Activated B cell treated with CpG ODN at 0.5 μM for 24 hours (primary cell): ENCODE measurements around the gene AGPS. TPM values are rescaled to one million over a fixed set of nuclear protein-coding genes. Genes with fewer than 3 reads are reported as not detected.

Experiments
- ATAC-seq: fragments of 200-7000 bp; cut with Tn5 transposase; one replicate; pipeline ENCODE4 v1.10.0; 2021; ENCODE audit warnings: low read depth, mild to moderate bottlenecking, moderate library complexity
- CTCF ChIA-PET: fragments of 350-600 bp; sonication (Branson Sonifier 250); formaldehyde crosslinking; loops from one replicate; lab custom pipeline; 2021; ENCODE audit warnings: antibody characterized with exemption; lab: Charles Lee
- POLR2A ChIA-PET: fragments of 350-600 bp; sonication (Branson Sonifier 250); formaldehyde crosslinking; loops from one replicate; lab custom pipeline; 2021; ENCODE audit warnings: antibody characterized with exemption; lab: Charles Lee
- DNase-seq: peaks from one replicate; pipeline ENCODE4 v3.0.0; 2022
- H3K27ac Mint-ChIP-seq: one replicate; pipeline ENCODE4 v1.8.0; 2020; ENCODE audit warnings: mixed read lengths
- H3K27me3 Mint-ChIP-seq: one replicate; pipeline ENCODE4 v1.8.0; 2021; ENCODE audit warnings: mixed read lengths
- H3K36me3 Mint-ChIP-seq: one replicate; pipeline ENCODE4 v1.8.0; 2021; ENCODE audit warnings: low read depth, mixed read lengths
- H3K4me1 Mint-ChIP-seq: one replicate; pipeline ENCODE4 v1.8.0; 2021; ENCODE audit warnings: mixed read lengths
- H3K4me3 Mint-ChIP-seq: one replicate; pipeline ENCODE4 v1.8.0; 2020; ENCODE audit warnings: mild to moderate bottlenecking, mixed read lengths
- H3K9me3 Mint-ChIP-seq: one replicate; pipeline ENCODE4 v1.8.0; 2020; ENCODE audit warnings: mixed read lengths
- CTCF ChIP-seq: fragments of 200-600 bp; IDR thresholded peaks from one replicate; pipeline ENCODE4 v1.8.0; 2022; ENCODE audit warnings: antibody characterized with exemption, mild to moderate bottlenecking
- intact Hi-C: fragments of 100-400 bp; cut with micrococcal nuclease; formaldehyde crosslinking; loops from one replicate; pipeline ENCODE4 v1.15.1; 2024
- total RNA-seq: library from RNA; stranded (reverse); gene quantifications from 2 replicates; pipeline ENCODE4 v1.2.3, GENCODE V29; 2022

AGPS gene
- total RNA-seq, 1 donor from 2014 or later = 29.9 TPM

GRCh38 chr2:177523781-177524180 is 131.2 kb downstream of the AGPS start:
- Mint-ChIP-seq H3K9me3 (no peaks in the 10 kb centered on the region), H3K4me3 (no peak overlapping the region), H3K36me3 (peaks cover 41% of the 10 kb centered on the region), H3K4me1 (no peaks in the 10 kb centered on the region), H3K27ac (no peak overlapping the region), H3K27me3 (no peaks in the 10 kb centered on the region)
- ATAC-seq = no peak
- no peak for DNase-seq
- CTCF ChIA-PET = no interaction called here
- intact Hi-C loops = no loop called here
- POLR2A ChIA-PET = no interaction called here
- no peak for TF ChIP-seq CTCF

DNA sequence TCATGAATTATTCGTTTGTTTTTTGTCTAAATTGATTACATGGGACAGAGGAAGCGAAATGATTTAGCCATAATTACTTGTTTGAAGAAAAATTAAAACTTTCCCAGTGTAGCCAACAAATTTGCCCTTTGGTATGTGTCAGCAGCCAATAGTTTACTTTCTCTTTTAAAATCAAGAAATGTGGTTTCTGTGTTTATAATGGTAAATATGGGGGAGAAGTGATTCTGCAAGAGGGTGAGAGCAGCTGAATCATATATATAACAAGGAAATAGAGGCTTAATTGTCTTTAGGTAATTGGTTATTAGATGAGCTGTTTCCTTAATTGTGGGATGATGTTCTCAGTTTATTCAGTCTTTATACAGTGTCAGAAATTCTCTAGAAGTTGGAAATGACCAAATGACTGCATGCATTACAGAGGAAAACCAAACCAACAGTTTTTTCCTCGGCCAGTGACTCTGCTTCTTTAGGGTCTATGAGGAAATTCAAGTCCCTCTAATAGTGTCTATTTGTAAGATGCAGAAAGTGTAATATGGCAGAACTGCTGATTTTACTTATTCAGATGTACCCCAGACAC is 132.9 kb downstream of the AGPS start:
- Mint-ChIP-seq H3K4me1 (no peaks in the 10 kb centered on the region), H3K27me3 (no peaks in the 10 kb centered on the region), H3K36me3 (peaks cover 38% of the 10 kb centered on the region), H3K4me3 (no peak overlapping the region), H3K27ac (no peak overlapping the region), H3K9me3 (no peaks in the 10 kb centered on the region)
- DNase-seq (no peak), ATAC-seq (no peak)
- no peak for TF ChIP-seq CTCF
- ChIA-PET POLR2A (no interaction called here), CTCF (no interaction called here)
- intact Hi-C loops = no loop called here

DNA sequence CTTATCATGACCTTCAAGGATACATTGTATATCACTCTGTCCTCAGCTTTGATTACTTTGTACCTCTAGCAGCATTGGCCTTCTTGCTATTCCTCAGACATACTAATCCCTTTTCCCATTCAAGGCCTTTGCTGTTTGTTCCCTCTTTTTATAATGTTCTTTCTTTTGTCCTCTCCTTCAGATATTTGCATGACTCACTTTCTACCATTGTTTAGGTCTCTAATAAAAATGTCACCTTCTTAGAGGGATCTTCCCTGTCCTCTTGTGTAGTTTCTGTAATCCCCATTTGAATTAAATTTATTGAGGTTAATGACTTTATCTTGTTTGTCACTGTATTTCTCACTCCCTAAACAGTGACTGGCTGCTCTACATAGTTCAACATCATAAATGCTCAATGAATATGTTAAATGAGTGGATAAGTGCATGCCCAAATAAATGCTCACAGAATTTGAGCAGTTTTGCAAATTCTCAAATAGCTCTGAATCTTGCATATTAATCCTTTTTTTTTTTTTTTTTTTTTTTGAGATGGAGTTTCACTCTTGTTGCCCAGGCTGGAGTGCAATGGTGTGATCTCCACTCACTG is 135.9 kb downstream of the AGPS start:
- DNase-seq = no peak
- TF ChIP-seq CTCF = no peak
- Mint-ChIP-seq H3K27ac (no peak overlapping the region), H3K9me3 (no peaks in the 10 kb centered on the region), H3K27me3 (no peaks in the 10 kb centered on the region), H3K4me1 (no peaks in the 10 kb centered on the region), H3K4me3 (no peak overlapping the region), H3K36me3 (peaks cover 23% of the 10 kb centered on the region)
- ChIA-PET POLR2A (no interaction called here), CTCF (no interaction called here)
- ATAC-seq = no peak
- intact Hi-C loops = no loop called here

DNA sequence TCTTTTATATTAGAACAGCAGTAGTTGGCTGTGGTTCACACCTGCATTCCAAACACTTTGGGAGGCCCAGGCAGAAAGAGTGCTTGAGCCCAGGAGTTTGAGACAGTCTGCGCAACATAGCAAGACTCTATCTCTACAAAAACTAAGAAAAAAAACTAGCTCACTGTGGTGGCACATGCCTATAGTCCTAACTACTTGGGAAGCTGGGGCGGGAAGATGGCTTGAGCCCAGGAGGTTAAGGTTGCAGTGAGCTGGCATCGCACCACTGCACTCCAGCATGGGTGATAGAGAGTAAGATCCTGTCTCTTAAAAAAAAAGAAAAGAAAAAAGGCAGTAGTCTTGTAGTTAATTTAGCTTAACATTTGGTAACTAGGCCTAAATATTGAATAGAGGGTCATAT is 136.6 kb downstream of the AGPS start:
- DNase-seq = no peak
- no peaks in the 10 kb centered on the region for H3K4me1 Mint-ChIP-seq
- POLR2A ChIA-PET = no interaction called here

DNA sequence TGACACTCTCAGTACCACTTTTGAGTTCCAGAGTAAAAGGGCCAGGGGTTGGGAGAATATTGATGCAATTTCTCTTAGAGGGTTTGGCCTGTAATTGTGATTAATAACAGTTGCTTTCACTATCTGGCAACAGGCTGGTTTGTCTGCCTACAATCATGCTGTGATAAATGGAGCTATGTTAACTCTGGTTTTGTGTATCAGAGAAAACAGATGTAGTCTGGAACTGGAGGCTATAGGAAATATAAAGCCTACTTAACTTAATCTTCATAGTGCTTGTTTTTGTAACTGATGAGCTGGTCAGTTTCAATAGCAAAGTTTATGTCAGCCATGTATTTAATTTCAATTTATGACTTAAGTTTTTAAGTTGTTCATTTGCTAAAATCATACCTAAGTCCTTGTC is 138.0 kb downstream of the AGPS start:
- TF ChIP-seq CTCF = no peak
- Mint-ChIP-seq H3K27me3 (no peaks in the 10 kb centered on the region), H3K4me1 (no peaks in the 10 kb centered on the region), H3K27ac (no peak overlapping the region), H3K4me3 (no peak overlapping the region), H3K36me3 (peaks cover 10% of the 10 kb centered on the region), H3K9me3 (no peaks in the 10 kb centered on the region)
- ChIA-PET CTCF (no interaction called here), POLR2A (no interaction called here)
- DNase-seq (no peak), ATAC-seq (no peak)
- intact Hi-C loops = no loop called here

More for the DNA sequence above, 136.6 kb downstream of the AGPS start:
- peaks cover 19% of the 10 kb centered on the region for H3K36me3 Mint-ChIP-seq
- no peak overlapping the region for H3K4me3 Mint-ChIP-seq
- no peaks in the 10 kb centered on the region for H3K27me3 Mint-ChIP-seq
- H3K9me3 Mint-ChIP-seq = no peaks in the 10 kb centered on the region
- TF ChIP-seq CTCF = no peak
- intact Hi-C loops = no loop called here
- ATAC-seq = no peak
- H3K27ac Mint-ChIP-seq = no peak overlapping the region
- CTCF ChIA-PET = no interaction called here
